ENCODE results near the gene OPA3.

Gene OPA3

GRCh38 chr19:45599286-45599685 is 14.7 kb upstream of the OPA3 start:
- ChIA-PET CTCF (interaction anchor here (1.3 to 2.1 kb wide), 3 partner anchors 8 to 114 kb away, joined by 3 to 7 read pairs (median 7); no protein-coding TSS in a partner anchor), POLR2A (no interaction called here)
- no peak for TF ChIP-seq CTCF (IDR thresholded peaks at IDR 0.05; ENCODE audit: control extremely low read depth, extremely low read depth, low read depth, missing control alignments)
- no peak for DNase-seq (ENCODE audit: extremely low spot score)

- DNase-seq (ENCODE audit: extremely low spot score): no peak
- no peak for TF ChIP-seq CTCF (IDR thresholded peaks at IDR 0.05; ENCODE audit: control extremely low read depth, extremely low read depth, low read depth, missing control alignments)
- ChIA-PET CTCF (interaction anchor here (0.6 to 2.1 kb wide), 5 partner anchors 8 to 113 kb away, joined by 3 to 7 read pairs (median 3); no protein-coding TSS in a partner anchor), POLR2A (no interaction called here)
These were observed 13.8 kb upstream of the OPA3 start for GRCh38 chr19:45598267-45599001.

- TF ChIP-seq CTCF (IDR thresholded peaks at IDR 0.05; ENCODE audit: control extremely low read depth, extremely low read depth, low read depth, missing control alignments): no peak
- DNase-seq (ENCODE audit: extremely low spot score): no peak
- POLR2A ChIA-PET: no interaction called here
- CTCF ChIA-PET: interaction anchor here (0.6 to 2.1 kb wide), 4 partner anchors 9 to 112 kb away, joined by 3 to 7 read pairs (median 3); no protein-coding TSS in a partner anchor
These were observed 13.0 kb upstream of the OPA3 start for GRCh38 chr19:45597425-45598111.

GRCh38 chr19:45595814-45596213 is 11.2 kb upstream of the OPA3 start:
- ChIA-PET CTCF (interaction anchor here (1.1 to 2.4 kb wide), 4 partner anchors 12 to 85 kb away, joined by 4 to 5 read pairs (median 4); no protein-coding TSS in a partner anchor), POLR2A (interaction anchor here (1.1 kb wide), 1 partner anchor 82 kb away, joined by 3 read pairs; no protein-coding TSS in a partner anchor)
- TF ChIP-seq CTCF (IDR thresholded peaks at IDR 0.05; ENCODE audit: control extremely low read depth, extremely low read depth, low read depth, missing control alignments): no peak
- no peak for DNase-seq (ENCODE audit: extremely low spot score)

- no peak for TF ChIP-seq CTCF (IDR thresholded peaks at IDR 0.05; ENCODE audit: control extremely low read depth, extremely low read depth, low read depth, missing control alignments)
- DNase-seq (ENCODE audit: extremely low spot score): no peak
- POLR2A ChIA-PET: no interaction called here
- CTCF ChIA-PET: interaction anchor here (0.6 to 1.8 kb wide), 3 partner anchors 14 to 49 kb away, joined by 5 to 8 read pairs (median 6); no protein-coding TSS in a partner anchor
These were observed 8.9 kb upstream of the OPA3 start for GRCh38 chr19:45593520-45593919.

GRCh38 chr19:45592366-45592765 is 7.8 kb upstream of the OPA3 start:
- ChIA-PET CTCF (interaction anchor here (2.0 kb wide), 1 partner anchor 10 kb away, joined by 5 read pairs; no protein-coding TSS in a partner anchor), POLR2A (no interaction called here)
- no peak for TF ChIP-seq CTCF (IDR thresholded peaks at IDR 0.05; ENCODE audit: control extremely low read depth, extremely low read depth, low read depth, missing control alignments)
- DNase-seq (ENCODE audit: extremely low spot score): no peak
